Measurements from ENCODE around the gene FCSK. TPM values are rescaled to one million over a fixed set of nuclear protein-coding genes. Genes with fewer than 3 reads are reported as not detected.

Gene FCSK
- total and polyA plus RNA-seq, 2 of the 13 experiments (the other 11 are each of a cell fraction or from before 2014, with no cell fraction given): 9.1 to 19.2 TPM

DNA sequence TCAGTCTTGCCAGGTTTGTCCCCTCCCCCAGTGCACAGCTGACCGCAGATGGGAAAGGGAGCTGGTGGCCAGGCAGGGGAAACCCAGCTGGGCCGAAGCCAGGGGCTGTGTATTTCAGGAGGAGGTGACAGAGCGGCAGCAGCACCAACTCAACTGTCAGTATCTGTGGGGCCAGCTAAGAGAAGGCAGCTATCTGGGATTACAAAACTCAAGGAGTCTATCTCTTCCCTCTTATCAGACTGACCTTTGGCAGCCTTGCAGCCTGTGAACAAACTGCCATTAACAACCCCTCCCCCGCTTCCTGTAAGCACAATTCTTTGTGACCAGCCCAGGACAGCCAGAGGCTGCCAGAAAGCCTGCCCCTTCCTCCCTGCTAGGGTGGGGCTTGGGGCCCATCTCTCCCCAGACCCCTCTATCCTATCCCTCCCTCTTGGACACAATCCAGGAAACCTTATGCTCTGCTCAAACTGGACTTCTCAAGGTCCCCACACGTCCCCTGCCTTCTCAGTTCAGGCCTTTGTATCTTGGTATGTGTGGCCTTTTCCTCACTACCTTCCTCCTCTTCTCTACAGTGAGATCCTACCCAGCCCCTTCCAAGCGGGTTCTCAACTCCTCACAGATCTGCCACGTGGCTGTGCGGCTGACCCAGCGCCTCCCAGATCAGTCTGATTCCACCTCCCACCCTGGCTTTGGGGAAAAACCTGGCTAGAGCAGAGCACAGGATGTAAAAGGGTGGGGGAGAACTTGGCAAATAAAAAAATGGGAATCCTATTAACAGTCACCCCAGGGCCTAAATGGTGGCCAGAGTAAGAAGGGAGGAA, 26.0 kb upstream of the FCSK start (continued):
- TF ChIP-seq, protein P1, sequence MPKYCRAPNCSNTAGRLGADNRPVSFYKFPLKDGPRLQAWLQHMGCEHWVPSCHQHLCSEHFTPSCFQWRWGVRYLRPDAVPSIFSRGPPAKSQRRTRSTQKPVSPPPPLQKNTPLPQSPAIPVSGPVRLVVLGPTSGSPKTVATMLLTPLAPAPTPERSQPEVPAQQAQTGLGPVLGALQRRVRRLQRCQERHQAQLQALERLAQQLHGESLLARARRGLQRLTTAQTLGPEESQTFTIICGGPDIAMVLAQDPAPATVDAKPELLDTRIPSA (CRISPR knock-in tag; IDR thresholded peaks at IDR 0.05; ENCODE audit: borderline replicate concordance): no peak
- TF ChIP-seq, protein P2, sequence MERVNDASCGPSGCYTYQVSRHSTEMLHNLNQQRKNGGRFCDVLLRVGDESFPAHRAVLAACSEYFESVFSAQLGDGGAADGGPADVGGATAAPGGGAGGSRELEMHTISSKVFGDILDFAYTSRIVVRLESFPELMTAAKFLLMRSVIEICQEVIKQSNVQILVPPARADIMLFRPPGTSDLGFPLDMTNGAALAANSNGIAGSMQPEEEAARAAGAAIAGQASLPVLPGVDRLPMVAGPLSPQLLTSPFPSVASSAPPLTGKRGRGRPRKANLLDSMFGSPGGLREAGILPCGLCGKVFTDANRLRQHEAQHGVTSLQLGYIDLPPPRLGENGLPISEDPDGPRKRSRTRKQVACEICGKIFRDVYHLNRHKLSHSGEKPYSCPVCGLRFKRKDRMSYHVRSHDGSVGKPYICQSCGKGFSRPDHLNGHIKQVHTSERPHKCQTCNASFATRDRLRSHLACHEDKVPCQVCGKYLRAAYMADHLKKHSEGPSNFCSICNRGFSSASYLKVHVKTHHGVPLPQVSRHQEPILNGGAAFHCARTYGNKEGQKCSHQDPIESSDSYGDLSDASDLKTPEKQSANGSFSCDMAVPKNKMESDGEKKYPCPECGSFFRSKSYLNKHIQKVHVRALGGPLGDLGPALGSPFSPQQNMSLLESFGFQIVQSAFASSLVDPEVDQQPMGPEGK (CRISPR knock-in tag; IDR thresholded peaks at IDR 0.05): peak; percentile 97
- peak; percentile 95; the same call in 1 of the 2 replicates for TF ChIP-seq SMAD1 (CRISPR knock-in tag; IDR thresholded peaks at IDR 0.05; ENCODE audit: borderline replicate concordance, low read depth)
- peak; percentile 91 for TF ChIP-seq ZNF768 (CRISPR knock-in tag; IDR thresholded peaks at IDR 0.05)
- no peak for TF ChIP-seq MLLT10 (CRISPR knock-in tag; IDR thresholded peaks at IDR 0.05)
- TF ChIP-seq, protein P3, sequence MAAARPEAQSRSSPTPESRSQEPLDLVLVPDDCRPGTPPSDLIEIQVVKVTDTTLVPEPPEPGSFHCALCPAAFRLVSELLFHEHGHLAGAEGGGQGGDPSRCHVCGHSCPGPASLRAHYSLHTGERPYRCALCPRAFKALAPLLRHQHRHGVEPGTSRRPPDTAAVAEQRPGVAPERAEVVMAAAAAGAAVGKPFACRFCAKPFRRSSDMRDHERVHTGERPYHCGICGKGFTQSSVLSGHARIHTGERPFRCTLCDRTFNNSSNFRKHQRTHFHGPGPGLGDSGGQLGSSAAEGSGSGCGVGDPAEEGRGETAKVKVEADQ (CRISPR knock-in tag; IDR thresholded peaks at IDR 0.05; ENCODE audit: borderline replicate concordance): no peak
- TF ChIP-seq, protein P4, sequence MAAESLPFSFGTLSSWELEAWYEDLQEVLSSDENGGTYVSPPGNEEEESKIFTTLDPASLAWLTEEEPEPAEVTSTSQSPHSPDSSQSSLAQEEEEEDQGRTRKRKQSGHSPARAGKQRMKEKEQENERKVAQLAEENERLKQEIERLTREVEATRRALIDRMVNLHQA (CRISPR knock-in tag; IDR thresholded peaks at IDR 0.05): 0 out of 2 replicates have a peak, but pooled peaks have one; percentile 54
- TF ChIP-seq NFKB2 (CRISPR knock-in tag; IDR thresholded peaks at IDR 0.05; ENCODE audit: borderline replicate concordance): peak; percentile 12; the same call in 1 of the 2 replicates
- no peak; the same call in 1 of the 2 replicates for TF ChIP-seq NKX3-1 (CRISPR knock-in tag; IDR thresholded peaks at IDR 0.05)
- peak; percentile 54; the same call in 1 of the 2 replicates for TF ChIP-seq ZNF776 (CRISPR knock-in tag; IDR thresholded peaks at IDR 0.05)
- TF ChIP-seq, protein P5, sequence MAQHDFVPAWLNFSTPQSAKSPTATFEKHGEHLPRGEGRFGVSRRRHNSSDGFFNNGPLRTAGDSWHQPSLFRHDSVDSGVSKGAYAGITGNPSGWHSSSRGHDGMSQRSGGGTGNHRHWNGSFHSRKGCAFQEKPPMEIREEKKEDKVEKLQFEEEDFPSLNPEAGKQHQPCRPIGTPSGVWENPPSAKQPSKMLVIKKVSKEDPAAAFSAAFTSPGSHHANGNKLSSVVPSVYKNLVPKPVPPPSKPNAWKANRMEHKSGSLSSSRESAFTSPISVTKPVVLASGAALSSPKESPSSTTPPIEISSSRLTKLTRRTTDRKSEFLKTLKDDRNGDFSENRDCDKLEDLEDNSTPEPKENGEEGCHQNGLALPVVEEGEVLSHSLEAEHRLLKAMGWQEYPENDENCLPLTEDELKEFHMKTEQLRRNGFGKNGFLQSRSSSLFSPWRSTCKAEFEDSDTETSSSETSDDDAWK (CRISPR knock-in tag; IDR thresholded peaks at IDR 0.05): no peak
- TF ChIP-seq PLRG1 (conservative IDR thresholded peaks at IDR 0.05): no peak
- TF ChIP-seq DNMT3B (CRISPR knock-in tag; conservative IDR thresholded peaks at IDR 0.05): no peak
- no peak; the same call in 1 of the 2 replicates for TF ChIP-seq ZNF709 (CRISPR knock-in tag; IDR thresholded peaks at IDR 0.05)
- TF ChIP-seq NCOR1 (IDR thresholded peaks at IDR 0.05; ENCODE audit: borderline replicate concordance, low read length): peak; percentile 92
- TF ChIP-seq POLR2A (IDR thresholded peaks at IDR 0.05; ENCODE audit: insufficient read depth in 1 of 2, low read depth in 2 of 2, low read length in 2 of 2): peak; percentile 74 to 75
- TF ChIP-seq ZBTB38 (CRISPR knock-in tag; IDR thresholded peaks at IDR 0.05): no peak; the same call in 1 of the 2 replicates
- TF ChIP-seq SMYD3 (CRISPR knock-in tag; IDR thresholded peaks at IDR 0.05): no peak; the same call in 1 of the 2 replicates
- no peak for TF ChIP-seq HNRNPLL (IDR thresholded peaks at IDR 0.05; ENCODE audit: low read depth, low read length, poor library complexity, severe bottlenecking)
- peak; percentile 87 for TF ChIP-seq POLR2G (IDR thresholded peaks at IDR 0.05; ENCODE audit: low read depth, low read length)
- TF ChIP-seq, protein P6, sequence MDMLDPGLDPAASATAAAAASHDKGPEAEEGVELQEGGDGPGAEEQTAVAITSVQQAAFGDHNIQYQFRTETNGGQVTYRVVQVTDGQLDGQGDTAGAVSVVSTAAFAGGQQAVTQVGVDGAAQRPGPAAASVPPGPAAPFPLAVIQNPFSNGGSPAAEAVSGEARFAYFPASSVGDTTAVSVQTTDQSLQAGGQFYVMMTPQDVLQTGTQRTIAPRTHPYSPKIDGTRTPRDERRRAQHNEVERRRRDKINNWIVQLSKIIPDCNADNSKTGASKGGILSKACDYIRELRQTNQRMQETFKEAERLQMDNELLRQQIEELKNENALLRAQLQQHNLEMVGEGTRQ (IDR thresholded peaks at IDR 0.05; ENCODE audit: low read depth, low read length): no peak
- TF ChIP-seq, protein P6 (CRISPR knock-in tag; IDR thresholded peaks at IDR 0.05; ENCODE audit: borderline replicate concordance): no peak
- TF ChIP-seq NCOA1 (CRISPR knock-in tag; IDR thresholded peaks at IDR 0.05): peak; percentile 72; the same call in 1 of the 2 replicates

All from HepG2 (cell line).